ENCODE results near the gene TK1. TPM values are rescaled to one million over a fixed set of nuclear protein-coding genes. Genes with fewer than 3 reads are reported as not detected.
A peak's percentile ranks its signal among the peaks of the same experiment; 100 is the strongest.

TK1 gene
- total RNA-seq, 1 donor: 23.9 TPM

DNA sequence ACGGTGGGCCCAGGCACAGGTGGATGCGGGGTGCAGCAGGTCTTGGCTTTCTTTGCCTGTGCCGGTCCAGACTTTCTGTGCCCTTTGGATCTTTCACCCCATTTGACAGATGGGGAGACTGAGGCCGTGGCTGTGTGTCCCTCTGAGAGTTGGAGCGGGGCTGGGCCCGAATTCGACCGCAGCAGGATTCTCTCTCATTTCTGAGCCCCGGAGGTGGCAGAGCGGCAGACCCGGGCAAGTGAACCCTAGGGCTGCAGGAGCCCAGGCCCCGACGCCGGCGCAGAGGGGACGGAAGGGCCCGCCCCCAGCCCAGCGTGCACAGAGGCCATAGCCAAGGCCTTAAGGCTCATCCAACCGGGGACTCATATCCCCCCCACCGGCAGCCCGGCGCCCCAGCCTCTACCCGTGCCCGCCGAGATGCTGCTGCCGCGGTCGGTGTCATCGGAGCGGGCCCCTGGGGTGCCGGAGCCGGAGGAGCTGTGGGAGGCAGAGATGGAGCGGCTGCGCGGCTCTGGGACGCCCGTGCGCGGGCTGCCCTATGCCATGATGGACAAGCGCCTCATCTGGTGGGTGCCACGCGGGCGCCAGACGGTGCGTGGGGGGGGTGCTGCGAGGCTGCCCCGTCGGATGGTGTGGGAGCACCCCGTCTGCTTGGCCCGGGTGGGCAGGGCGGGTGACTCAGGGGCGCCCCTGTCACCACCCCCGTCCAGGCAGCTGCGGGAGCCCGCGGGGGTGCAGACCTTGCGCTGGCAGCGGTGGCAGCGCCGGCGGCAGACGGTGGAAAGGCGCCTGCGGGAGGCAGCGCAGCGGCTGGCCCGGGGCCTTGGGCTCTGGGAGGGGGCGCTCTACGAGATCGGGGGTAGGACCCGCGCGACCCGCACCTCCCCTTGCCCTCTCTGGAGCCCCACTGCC is 55.4 kb downstream of the TK1 start:
- no peaks in the 10 kb centered on the region for H3K9me3 ChIP-seq (ENCODE audit: low read depth, low read length)
- peaks cover 42% of the 10 kb centered on the region for H3K27me3 ChIP-seq (ENCODE audit: insufficient read depth, low read length)
- H3K36me3 ChIP-seq (ENCODE audit: insufficient read depth, low read length): no peaks in the 10 kb centered on the region
- H3K27ac ChIP-seq (ENCODE audit: low read depth, low read length): no peak overlapping the region
- no peak overlapping the region for H2AFZ ChIP-seq (ENCODE audit: low read length)
- no peaks in the 10 kb centered on the region for H3K79me2 ChIP-seq (ENCODE audit: insufficient read depth, low read length)
- no peak overlapping the region for H3K4me2 ChIP-seq (ENCODE audit: insufficient read depth, low read length)
- TF ChIP-seq, protein P1, sequence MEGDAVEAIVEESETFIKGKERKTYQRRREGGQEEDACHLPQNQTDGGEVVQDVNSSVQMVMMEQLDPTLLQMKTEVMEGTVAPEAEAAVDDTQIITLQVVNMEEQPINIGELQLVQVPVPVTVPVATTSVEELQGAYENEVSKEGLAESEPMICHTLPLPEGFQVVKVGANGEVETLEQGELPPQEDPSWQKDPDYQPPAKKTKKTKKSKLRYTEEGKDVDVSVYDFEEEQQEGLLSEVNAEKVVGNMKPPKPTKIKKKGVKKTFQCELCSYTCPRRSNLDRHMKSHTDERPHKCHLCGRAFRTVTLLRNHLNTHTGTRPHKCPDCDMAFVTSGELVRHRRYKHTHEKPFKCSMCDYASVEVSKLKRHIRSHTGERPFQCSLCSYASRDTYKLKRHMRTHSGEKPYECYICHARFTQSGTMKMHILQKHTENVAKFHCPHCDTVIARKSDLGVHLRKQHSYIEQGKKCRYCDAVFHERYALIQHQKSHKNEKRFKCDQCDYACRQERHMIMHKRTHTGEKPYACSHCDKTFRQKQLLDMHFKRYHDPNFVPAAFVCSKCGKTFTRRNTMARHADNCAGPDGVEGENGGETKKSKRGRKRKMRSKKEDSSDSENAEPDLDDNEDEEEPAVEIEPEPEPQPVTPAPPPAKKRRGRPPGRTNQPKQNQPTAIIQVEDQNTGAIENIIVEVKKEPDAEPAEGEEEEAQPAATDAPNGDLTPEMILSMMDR (IDR thresholded peaks at IDR 0.05; ENCODE audit: extremely low read depth, low read depth, low read length): no peak
- DNase-seq (ENCODE audit: insufficient read length, low spot score, missing footprints): peak; percentile 87
- no peak overlapping the region for H3K4me3 ChIP-seq (ENCODE audit: insufficient read depth, low read length)
- no peaks in the 10 kb centered on the region for H4K20me1 ChIP-seq (ENCODE audit: insufficient read depth, low read length)
- no peaks in the 10 kb centered on the region for H3K4me1 ChIP-seq (ENCODE audit: insufficient read depth, low read length)

DNA sequence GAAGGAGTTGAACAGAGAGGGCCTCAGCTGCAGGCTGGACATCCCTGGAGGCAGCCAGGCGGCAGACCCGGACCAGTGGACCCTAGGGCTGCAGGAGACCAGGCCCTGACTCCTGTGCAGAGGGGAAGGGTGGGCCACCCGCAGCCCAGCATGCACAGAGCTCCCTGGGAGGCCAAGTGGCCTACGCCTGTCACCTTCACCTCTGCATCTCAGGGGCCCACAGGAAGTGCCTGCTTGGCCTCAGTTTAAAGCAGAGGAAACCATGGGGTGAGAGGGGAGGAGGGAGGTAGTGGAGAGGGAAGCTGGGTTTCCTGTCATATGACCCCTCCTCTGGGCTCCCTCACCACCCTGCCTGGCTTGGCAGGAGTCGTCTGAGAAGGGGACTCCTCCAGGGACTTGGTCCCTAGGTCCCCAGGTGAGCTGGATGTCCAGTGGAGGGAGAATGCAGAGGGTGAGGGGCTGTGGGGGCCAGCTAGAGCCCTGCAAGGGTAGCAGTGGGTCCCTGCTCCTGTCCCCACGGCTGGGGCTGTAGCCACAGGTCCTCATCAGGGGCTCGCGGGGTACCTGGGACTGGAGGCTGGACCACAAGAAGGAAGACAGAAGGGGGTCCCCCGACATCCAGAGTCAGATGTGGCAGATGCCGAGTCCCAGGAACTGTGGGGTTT is 56.3 kb downstream of the TK1 start, which contains the start of gene TMC8:
TSS of gene TMC8 (plus strand) at position 335 of the 665 bp plus-strand sequence. CDS start 818 bp downstream, outside the sequence.
- DNase-seq (ENCODE audit: insufficient read length, low spot score, missing footprints): peak; percentile 91

DNA sequence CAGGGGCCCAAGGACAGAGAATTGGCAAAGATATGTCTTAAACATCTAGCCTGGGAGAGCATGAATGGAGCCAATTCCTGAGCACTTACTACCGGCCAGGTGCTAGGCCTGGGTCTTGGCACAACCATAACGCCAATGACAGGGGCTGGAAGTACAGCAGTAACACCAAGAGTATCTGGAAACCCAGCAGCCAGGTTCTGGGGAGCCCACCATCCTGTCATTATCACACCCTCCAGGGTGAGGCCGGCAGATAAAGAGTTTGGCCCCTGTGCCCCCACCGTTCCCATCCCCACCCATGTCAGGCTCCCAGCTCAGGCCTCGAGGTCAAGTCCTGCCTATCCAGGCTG is 56.8 kb downstream of the TK1 start:
- no peaks in the 10 kb centered on the region for H3K79me2 ChIP-seq (ENCODE audit: insufficient read depth, low read length)
- H3K27ac ChIP-seq (ENCODE audit: low read depth, low read length): no peak overlapping the region
- H3K4me2 ChIP-seq (ENCODE audit: insufficient read depth, low read length): no peak overlapping the region
- H2AFZ ChIP-seq (ENCODE audit: low read length): no peak overlapping the region
- H3K9me3 ChIP-seq (ENCODE audit: low read depth, low read length): no peaks in the 10 kb centered on the region
- TF ChIP-seq, protein P1 (IDR thresholded peaks at IDR 0.05; ENCODE audit: extremely low read depth, low read depth, low read length): no peak
- H4K20me1 ChIP-seq (ENCODE audit: insufficient read depth, low read length): no peaks in the 10 kb centered on the region
- no peak overlapping the region for H3K4me3 ChIP-seq (ENCODE audit: insufficient read depth, low read length)
- no peaks in the 10 kb centered on the region for H3K4me1 ChIP-seq (ENCODE audit: insufficient read depth, low read length)
- DNase-seq (ENCODE audit: insufficient read length, low spot score, missing footprints): peak; percentile 88
- peaks cover 42% of the 10 kb centered on the region for H3K27me3 ChIP-seq (ENCODE audit: insufficient read depth, low read length)
- H3K36me3 ChIP-seq (ENCODE audit: insufficient read depth, low read length): no peaks in the 10 kb centered on the region

More for the DNA sequence above, 56.3 kb downstream of the TK1 start, which contains the start of gene TMC8:
- no peaks in the 10 kb centered on the region for H3K36me3 ChIP-seq (ENCODE audit: insufficient read depth, low read length)
- no peak within 1 kb of the TSS for H3K27ac ChIP-seq (ENCODE audit: low read depth, low read length)
- H3K9me3 ChIP-seq (ENCODE audit: low read depth, low read length): no peaks in the 10 kb centered on the region
- H3K79me2 ChIP-seq (ENCODE audit: insufficient read depth, low read length): no peaks in the 10 kb centered on the region
- H3K4me1 ChIP-seq (ENCODE audit: insufficient read depth, low read length): no peaks in the 10 kb centered on the region
- no peak within 1 kb of the TSS for H2AFZ ChIP-seq (ENCODE audit: low read length)
- H3K27me3 ChIP-seq (ENCODE audit: insufficient read depth, low read length): peaks cover 42% of the 10 kb centered on the region
- TF ChIP-seq, protein P1 (IDR thresholded peaks at IDR 0.05; ENCODE audit: extremely low read depth, low read depth, low read length): no peak
- H3K4me3 ChIP-seq (ENCODE audit: insufficient read depth, low read length): no peak within 1 kb of the TSS
- H4K20me1 ChIP-seq (ENCODE audit: insufficient read depth, low read length): no peaks in the 10 kb centered on the region
- no peak within 1 kb of the TSS for H3K4me2 ChIP-seq (ENCODE audit: insufficient read depth, low read length)
